Stimulated activated effector memory CD8-positive, alpha-beta T cell treated with anti-CD3 and anti-CD28 coated beads, Interleukin-12 subunit alpha, Interleukin-12 subunit beta, amount 100 ng/mL, for 72 hours (primary cell): ENCODE results near the gene COBLL1.
"Not testable (repeated sequence)": the region's sequence is repeated elsewhere in the genome, so short reads cannot be mapped to it uniquely, and the experiment has no call there.

Experiments
- ATAC-seq: fragments of 150-1000 bp; cut with Tn5 transposase; 2 replicates; pipeline ENCODE4 v1.10.0; 2021
- DNase-seq, 2 donors: peaks; one replicate each; pipeline ENCODE4 v3.0.0; 2021 to 2022; ENCODE audit warnings: low spot score in 2 of 2
- H3K27ac Mint-ChIP-seq: one replicate; pipeline ENCODE4 v1.8.0; 2022; ENCODE audit warnings: mild to moderate bottlenecking, mixed read lengths
- H3K36me3 Mint-ChIP-seq: one replicate; pipeline ENCODE4 v1.8.0; 2022; ENCODE audit warnings: mild to moderate bottlenecking, mixed read lengths
- H3K4me1 Mint-ChIP-seq: one replicate; pipeline ENCODE4 v1.8.0; 2022; ENCODE audit warnings: mixed read lengths
- H3K4me3 Mint-ChIP-seq: one replicate; pipeline ENCODE4 v1.8.0; 2022; ENCODE audit warnings: mild to moderate bottlenecking, mixed read lengths
- H3K9me3 Mint-ChIP-seq: one replicate; pipeline ENCODE4 v1.8.0; 2022; ENCODE audit warnings: mixed read lengths

Gene COBLL1

GRCh38 chr2:164764474-164764873 is 77.1 kb downstream of the COBLL1 start:
- ATAC-seq (no peak), DNase-seq (no peak)
- H3K27ac Mint-ChIP-seq = no peak overlapping the region
- H3K36me3 Mint-ChIP-seq = no peaks in the 10 kb centered on the region
- H3K4me3 Mint-ChIP-seq = no peak overlapping the region
- peaks cover 10% of the 10 kb centered on the region for H3K9me3 Mint-ChIP-seq
- no peaks in the 10 kb centered on the region for H3K4me1 Mint-ChIP-seq

- H3K9me3 Mint-ChIP-seq = peaks cover 10% of the 10 kb centered on the region
- H3K4me1 Mint-ChIP-seq = no peaks in the 10 kb centered on the region
- no peak overlapping the region for H3K4me3 Mint-ChIP-seq
- H3K36me3 Mint-ChIP-seq = no peaks in the 10 kb centered on the region
- no peak for ATAC-seq
- H3K27ac Mint-ChIP-seq = no peak overlapping the region
- no peak for DNase-seq
Measured at GRCh38 chr2:164763431-164763830, 78.2 kb downstream of the COBLL1 start.

- peaks cover 10% of the 10 kb centered on the region for H3K9me3 Mint-ChIP-seq
- peak overlapping the region; percentile 11 for H3K27ac Mint-ChIP-seq
- no peaks in the 10 kb centered on the region for H3K4me1 Mint-ChIP-seq
- no peak overlapping the region for H3K4me3 Mint-ChIP-seq
- DNase-seq (no peak), ATAC-seq (peak; percentile 67)
- H3K36me3 Mint-ChIP-seq = no peaks in the 10 kb centered on the region
Measured at GRCh38 chr2:164761737-164762460, 79.7 kb downstream of the COBLL1 start.

GRCh38 chr2:164761201-164761600 is 80.4 kb downstream of the COBLL1 start:
- not testable (repeated sequence) for H3K4me1 Mint-ChIP-seq, DNase-seq, H3K4me3 Mint-ChIP-seq, H3K36me3 Mint-ChIP-seq, H3K9me3 Mint-ChIP-seq
- ATAC-seq = peak; percentile 53
- H3K27ac Mint-ChIP-seq = peak overlapping the region; percentile 11

- ATAC-seq (no peak), DNase-seq (no peak)
- Mint-ChIP-seq H3K4me1 (no peaks in the 10 kb centered on the region), H3K27ac (no peak overlapping the region), H3K36me3 (no peaks in the 10 kb centered on the region), H3K4me3 (no peak overlapping the region), H3K9me3 (peaks cover 3% of the 10 kb centered on the region)
Measured at GRCh38 chr2:164760179-164760578, 81.4 kb downstream of the COBLL1 start.

- no peaks in the 10 kb centered on the region for H3K4me1 Mint-ChIP-seq
- H3K27ac Mint-ChIP-seq = no peak overlapping the region
- DNase-seq (no peak), ATAC-seq (no peak)
- no peaks in the 10 kb centered on the region for H3K36me3 Mint-ChIP-seq
- peaks cover 5% of the 10 kb centered on the region for H3K9me3 Mint-ChIP-seq
- no peak overlapping the region for H3K4me3 Mint-ChIP-seq
Measured at GRCh38 chr2:164757934-164758695, 83.5 kb downstream of the COBLL1 start.

- H3K36me3 Mint-ChIP-seq = no peaks in the 10 kb centered on the region
- H3K27ac Mint-ChIP-seq = no peak overlapping the region
Measured at GRCh38 chr2:164756773-164757172, 84.8 kb downstream of the COBLL1 start.

GRCh38 chr2:164755952-164756351 is 85.7 kb downstream of the COBLL1 start:
- no peak for DNase-seq
- no peak overlapping the region for H3K4me3 Mint-ChIP-seq
- ATAC-seq = no peak
- no peaks in the 10 kb centered on the region for H3K4me1 Mint-ChIP-seq
- H3K36me3 Mint-ChIP-seq = no peaks in the 10 kb centered on the region
- H3K9me3 Mint-ChIP-seq = peaks cover 6% of the 10 kb centered on the region
- no peak overlapping the region for H3K27ac Mint-ChIP-seq

More at GRCh38 chr2:164756773-164757172, 84.8 kb downstream of the COBLL1 start:
- DNase-seq (no peak), ATAC-seq (no peak)
- Mint-ChIP-seq H3K4me3 (no peak overlapping the region), H3K9me3 (peaks cover 5% of the 10 kb centered on the region), H3K4me1 (no peaks in the 10 kb centered on the region)

GRCh38 chr2:164754157-164755093 is 87.2 kb downstream of the COBLL1 start:
- no peaks in the 10 kb centered on the region for H3K4me1 Mint-ChIP-seq
- H3K27ac Mint-ChIP-seq = no peak overlapping the region
- DNase-seq (no peak), ATAC-seq (no peak)
- peaks cover 14% of the 10 kb centered on the region for H3K9me3 Mint-ChIP-seq
- H3K4me3 Mint-ChIP-seq = no peak overlapping the region
- no peaks in the 10 kb centered on the region for H3K36me3 Mint-ChIP-seq

- no peak overlapping the region for H3K4me3 Mint-ChIP-seq
- ATAC-seq (no peak), DNase-seq (no peak)
- peaks cover 14% of the 10 kb centered on the region for H3K9me3 Mint-ChIP-seq
- H3K27ac Mint-ChIP-seq = no peak overlapping the region
- H3K4me1 Mint-ChIP-seq = no peaks in the 10 kb centered on the region
- no peaks in the 10 kb centered on the region for H3K36me3 Mint-ChIP-seq
Measured at GRCh38 chr2:164752956-164753355, 88.7 kb downstream of the COBLL1 start.

- H3K4me1 Mint-ChIP-seq = no peaks in the 10 kb centered on the region
- H3K36me3 Mint-ChIP-seq = no peaks in the 10 kb centered on the region
- H3K4me3 Mint-ChIP-seq = no peak overlapping the region
- H3K9me3 Mint-ChIP-seq = peaks cover 14% of the 10 kb centered on the region
- no peak overlapping the region for H3K27ac Mint-ChIP-seq
- DNase-seq = no peak
- ATAC-seq = no peak
Measured at GRCh38 chr2:164747783-164748433, 93.7 kb downstream of the COBLL1 start.

- no peak overlapping the region for H3K4me3 Mint-ChIP-seq
- no peak overlapping the region for H3K27ac Mint-ChIP-seq
- H3K4me1 Mint-ChIP-seq = no peaks in the 10 kb centered on the region
- ATAC-seq (no peak), DNase-seq (no peak)
- H3K9me3 Mint-ChIP-seq = peaks cover 14% of the 10 kb centered on the region
- H3K36me3 Mint-ChIP-seq = no peaks in the 10 kb centered on the region
Measured at GRCh38 chr2:164747140-164747539, 94.5 kb downstream of the COBLL1 start.

GRCh38 chr2:164746713-164747112 is 94.9 kb downstream of the COBLL1 start:
- no peak for ATAC-seq
- H3K36me3 Mint-ChIP-seq = no peaks in the 10 kb centered on the region
- peaks cover 17% of the 10 kb centered on the region for H3K9me3 Mint-ChIP-seq
- no peak overlapping the region for H3K4me3 Mint-ChIP-seq
- no peak for DNase-seq
- H3K27ac Mint-ChIP-seq = no peak overlapping the region
- no peaks in the 10 kb centered on the region for H3K4me1 Mint-ChIP-seq

- Mint-ChIP-seq H3K4me1 (no peaks in the 10 kb centered on the region), H3K36me3 (no peaks in the 10 kb centered on the region), H3K9me3 (peaks cover 14% of the 10 kb centered on the region), H3K4me3 (no peak overlapping the region), H3K27ac (no peak overlapping the region)
- ATAC-seq (no peak), DNase-seq (no peak)
Measured at GRCh38 chr2:164745012-164745797, 96.4 kb downstream of the COBLL1 start.
